Nephron progenitor cell (in vitro differentiated cells): ENCODE measurements around the gene CSF3R.

Experiments
- DNase-seq: peaks from one replicate; pipeline ENCODE4 v3.0.0; 2021
- H3K27ac Mint-ChIP-seq: 2 replicates; pipeline ENCODE4 v1.8.0; 2021; ENCODE audit warnings: mild to moderate bottlenecking, moderate library complexity, mixed read lengths
- H3K27me3 Mint-ChIP-seq: 2 replicates; pipeline ENCODE4 v1.8.0; 2021; ENCODE audit warnings: mild to moderate bottlenecking, low read depth, mixed read lengths; ENCODE audit not compliant: poor library complexity
- H3K36me3 Mint-ChIP-seq: 2 replicates; pipeline ENCODE4 v1.8.0; 2021; ENCODE audit warnings: low read depth, mixed read lengths
- H3K4me1 Mint-ChIP-seq: 2 replicates; pipeline ENCODE4 v1.8.0; 2021; ENCODE audit warnings: mixed read lengths
- H3K4me3 Mint-ChIP-seq: 2 replicates; pipeline ENCODE4 v1.8.0; 2021; ENCODE audit warnings: mild to moderate bottlenecking, moderate library complexity, mixed read lengths
- H3K9me3 Mint-ChIP-seq: 2 replicates; pipeline ENCODE4 v1.8.0; 2021; ENCODE audit warnings: mild to moderate bottlenecking, moderate library complexity, mixed read lengths
- TF ChIP-seq, protein P1 (sequence below): fragments of 200-600 bp; sonication (generic); IDR thresholded peaks from 2 replicates; pipeline ENCODE4 v1.5.0; 2021; ENCODE audit warnings: antibody characterized with exemption

Gene CSF3R

DNA sequence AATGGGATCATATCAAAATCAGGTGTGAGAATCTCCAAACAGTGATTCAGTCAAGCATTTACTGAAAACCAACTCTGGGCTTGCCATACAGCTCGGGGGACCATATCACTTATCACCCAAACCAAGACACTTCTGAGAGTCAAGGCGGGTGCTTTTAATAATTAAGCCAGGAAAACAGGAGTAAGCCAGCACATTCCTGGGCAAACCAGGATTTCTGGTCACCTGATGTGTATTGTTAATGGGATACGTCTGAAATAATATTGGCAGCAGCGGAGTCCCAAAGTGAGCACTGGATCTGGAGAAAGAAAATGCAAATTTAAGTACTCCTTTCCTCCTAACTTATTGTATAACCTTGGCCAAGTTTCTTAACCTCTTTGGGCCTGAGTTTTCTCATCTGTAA lies 50.1 kb downstream of the CSF3R start:
- H3K27ac Mint-ChIP-seq = peak overlapping the region; percentile 84
- TF ChIP-seq, protein P1, sequence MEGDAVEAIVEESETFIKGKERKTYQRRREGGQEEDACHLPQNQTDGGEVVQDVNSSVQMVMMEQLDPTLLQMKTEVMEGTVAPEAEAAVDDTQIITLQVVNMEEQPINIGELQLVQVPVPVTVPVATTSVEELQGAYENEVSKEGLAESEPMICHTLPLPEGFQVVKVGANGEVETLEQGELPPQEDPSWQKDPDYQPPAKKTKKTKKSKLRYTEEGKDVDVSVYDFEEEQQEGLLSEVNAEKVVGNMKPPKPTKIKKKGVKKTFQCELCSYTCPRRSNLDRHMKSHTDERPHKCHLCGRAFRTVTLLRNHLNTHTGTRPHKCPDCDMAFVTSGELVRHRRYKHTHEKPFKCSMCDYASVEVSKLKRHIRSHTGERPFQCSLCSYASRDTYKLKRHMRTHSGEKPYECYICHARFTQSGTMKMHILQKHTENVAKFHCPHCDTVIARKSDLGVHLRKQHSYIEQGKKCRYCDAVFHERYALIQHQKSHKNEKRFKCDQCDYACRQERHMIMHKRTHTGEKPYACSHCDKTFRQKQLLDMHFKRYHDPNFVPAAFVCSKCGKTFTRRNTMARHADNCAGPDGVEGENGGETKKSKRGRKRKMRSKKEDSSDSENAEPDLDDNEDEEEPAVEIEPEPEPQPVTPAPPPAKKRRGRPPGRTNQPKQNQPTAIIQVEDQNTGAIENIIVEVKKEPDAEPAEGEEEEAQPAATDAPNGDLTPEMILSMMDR = no peak
- H3K4me3 Mint-ChIP-seq = no peak overlapping the region
- H3K36me3 Mint-ChIP-seq = peaks cover 36% of the 10 kb centered on the region
- DNase-seq = no peak
- no peaks in the 10 kb centered on the region for H3K4me1 Mint-ChIP-seq
- no peaks in the 10 kb centered on the region for H3K9me3 Mint-ChIP-seq
- H3K27me3 Mint-ChIP-seq = no peaks in the 10 kb centered on the region

- Mint-ChIP-seq H3K4me1 (peaks cover 4% of the 10 kb centered on the region), H3K4me3 (no peak overlapping the region), H3K9me3 (no peaks in the 10 kb centered on the region), H3K27ac (peak overlapping the region; percentile 68), H3K27me3 (no peaks in the 10 kb centered on the region), H3K36me3 (peaks cover 12% of the 10 kb centered on the region)
- TF ChIP-seq, protein P1 = no peak
- DNase-seq = no peak
Observed at GRCh38 chr1:36425791-36426190, 56.9 kb downstream of the CSF3R start.

DNA sequence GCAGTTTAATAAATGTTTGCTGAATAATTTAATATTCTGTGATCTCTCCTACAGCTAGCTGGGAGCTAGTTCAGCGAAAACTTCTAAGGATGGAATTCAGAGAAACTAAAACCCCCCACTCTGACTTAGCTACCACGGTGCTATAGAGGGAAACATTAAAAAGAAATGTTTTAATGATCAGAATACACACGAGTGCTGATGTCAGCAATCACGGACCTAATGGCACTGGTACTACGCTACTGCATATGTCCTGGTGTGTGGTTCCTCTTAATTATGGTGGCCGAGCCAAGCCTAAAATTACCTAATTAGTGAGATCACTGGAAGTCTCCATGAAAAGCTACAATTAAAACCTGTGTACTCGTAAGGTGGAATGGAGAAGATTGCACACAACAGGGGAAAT lies 61.1 kb downstream of the CSF3R start:
- peaks cover 25% of the 10 kb centered on the region for H3K4me1 Mint-ChIP-seq
- no peak overlapping the region for H3K4me3 Mint-ChIP-seq
- peaks cover 6% of the 10 kb centered on the region for H3K36me3 Mint-ChIP-seq
- H3K9me3 Mint-ChIP-seq = no peaks in the 10 kb centered on the region
- TF ChIP-seq, protein P1 = no peak
- H3K27me3 Mint-ChIP-seq = no peaks in the 10 kb centered on the region
- DNase-seq = no peak
- H3K27ac Mint-ChIP-seq = no peak overlapping the region

DNA sequence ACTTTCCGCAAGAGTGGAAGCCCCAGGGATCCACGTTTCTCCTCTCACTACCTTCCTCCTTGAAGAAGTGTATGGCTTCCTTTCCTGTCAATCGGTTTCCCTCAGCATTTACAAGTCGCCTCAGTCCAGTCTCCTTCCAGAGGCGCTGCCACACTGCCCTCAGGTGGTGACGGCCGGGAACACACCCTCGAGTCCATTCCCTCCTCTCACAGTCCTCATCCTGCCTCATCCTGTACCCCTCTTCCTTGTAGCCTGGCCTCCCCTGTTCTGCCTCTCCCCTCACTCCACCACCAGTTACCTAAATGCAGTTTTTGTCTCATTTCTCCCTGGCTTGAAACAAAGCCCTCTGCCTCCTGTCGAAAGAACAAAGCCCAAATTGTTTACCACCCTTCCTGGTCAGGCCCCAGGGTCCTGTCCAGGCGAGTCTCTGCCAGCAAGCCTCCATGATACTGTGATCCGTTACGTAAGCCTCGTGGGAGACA lies 61.8 kb downstream of the CSF3R start:
- Mint-ChIP-seq H3K9me3 (no peaks in the 10 kb centered on the region), H3K36me3 (peaks cover 8% of the 10 kb centered on the region), H3K27me3 (no peaks in the 10 kb centered on the region), H3K4me3 (no peak overlapping the region), H3K27ac (peak overlapping the region; percentile 13), H3K4me1 (peaks cover 28% of the 10 kb centered on the region)
- DNase-seq = peak; percentile 95
- TF ChIP-seq, protein P1 = peak; percentile 92

DNA sequence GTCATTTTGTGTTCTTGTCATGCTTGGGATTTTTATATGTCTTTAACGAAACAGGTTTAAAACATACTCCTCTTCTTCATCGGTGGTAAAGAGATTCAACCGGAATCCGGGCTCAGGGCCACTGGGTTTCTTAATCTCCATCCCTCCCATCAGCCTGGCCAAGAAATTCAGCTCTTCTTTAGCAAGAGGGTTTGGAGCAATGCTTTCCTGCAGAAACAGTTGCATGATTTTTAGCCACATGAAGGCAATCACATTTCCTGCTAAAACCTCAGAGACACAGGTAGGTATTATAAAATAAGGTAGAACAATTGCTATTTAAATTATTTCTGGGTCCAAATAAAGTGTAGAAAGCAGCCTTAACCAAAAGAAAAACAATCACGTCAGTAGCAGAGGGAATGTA lies 62.3 kb downstream of the CSF3R start:
- TF ChIP-seq, protein P1 = no peak
- DNase-seq = no peak
- Mint-ChIP-seq H3K4me1 (peaks cover 32% of the 10 kb centered on the region), H3K9me3 (no peaks in the 10 kb centered on the region), H3K36me3 (peaks cover 12% of the 10 kb centered on the region), H3K27me3 (no peaks in the 10 kb centered on the region), H3K4me3 (no peak overlapping the region), H3K27ac (no peak overlapping the region)

- TF ChIP-seq, protein P1 = no peak
- peaks cover 19% of the 10 kb centered on the region for H3K36me3 Mint-ChIP-seq
- peaks cover 35% of the 10 kb centered on the region for H3K4me1 Mint-ChIP-seq
- no peak for DNase-seq
- H3K27ac Mint-ChIP-seq = no peak overlapping the region
- no peak overlapping the region for H3K4me3 Mint-ChIP-seq
- peaks cover 2% of the 10 kb centered on the region for H3K9me3 Mint-ChIP-seq
- H3K27me3 Mint-ChIP-seq = no peaks in the 10 kb centered on the region
Observed at GRCh38 chr1:36419569-36419968, 63.1 kb downstream of the CSF3R start.
